ENCODE results near the gene PTP4A2. TPM values are rescaled to one million over a fixed set of nuclear protein-coding genes. Genes with fewer than 3 reads are reported as not detected.
A peak's percentile ranks its signal among the peaks of the same experiment; 100 is the strongest.

The PTP4A2 gene
- total and polyA plus RNA-seq, 2 of the 13 experiments (the other 11 are each of a cell fraction or from before 2014, with no cell fraction given), result 173 to 225 TPM

GRCh38 chr1:31954607-31955283 lies 16.6 kb upstream of the PTP4A2 start (continued):
- TF ChIP-seq ZBTB40 (IDR thresholded peaks at IDR 0.05) (no peak), ZBTB40 (CRISPR knock-in tag; IDR thresholded peaks at IDR 0.05) (no peak), E2F1 (CRISPR knock-in tag; IDR thresholded peaks at IDR 0.05) (no peak), RNF219 (CRISPR knock-in tag; IDR thresholded peaks at IDR 0.05) (no peak), ARHGAP35 (CRISPR knock-in tag; IDR thresholded peaks at IDR 0.05; ENCODE audit: borderline replicate concordance) (no peak), ZFP91 (CRISPR knock-in tag; IDR thresholded peaks at IDR 0.05; ENCODE audit: borderline replicate concordance) (peak; percentile 42; the same call in 1 of the 2 replicates), SAP130 (CRISPR knock-in tag; IDR thresholded peaks at IDR 0.05; ENCODE audit: low read depth) (peak; percentile 67), TCF7 (IDR thresholded peaks at IDR 0.05; ENCODE audit: low read depth) (no peak), ZIK1 (CRISPR knock-in tag; IDR thresholded peaks at IDR 0.05; ENCODE audit: borderline replicate concordance, low read depth) (no peak), ELK4 (CRISPR knock-in tag; IDR thresholded peaks at IDR 0.05; ENCODE audit: borderline replicate concordance) (no peak), ZNF788 (CRISPR knock-in tag; IDR thresholded peaks at IDR 0.05; ENCODE audit: borderline replicate concordance) (no peak)

Measured in HepG2 (cell line).